Liver (tissue), 3 donors: ENCODE data around the gene QPCT.

Source experiments
- ATF3 ChIP-seq: IDR thresholded peaks from 2 replicates; pipeline ENCODE4 v1.6.1; 2016; ENCODE audit warnings: antibody characterized with exemption
- EGR1 ChIP-seq, 2 donors: IDR thresholded peaks; 2 replicates each; pipeline ENCODE4 v1.6.1; 2016 to 2018; ENCODE audit warnings: antibody characterized with exemption in 2 of 2, low read depth in 2 of 2
- HNF4A ChIP-seq, 2 donors: conservative IDR thresholded peaks; 2 replicates each; pipeline ENCODE4 v1.6.1; 2016; ENCODE audit warnings: antibody characterized with exemption in 2 of 2, mild to moderate bottlenecking in 2 of 2
- JUND ChIP-seq, 2 donors: IDR thresholded peaks; 2 replicates each; pipeline ENCODE4 v1.6.1; 2016; ENCODE audit warnings: antibody characterized with exemption in 2 of 2
- RAD21 ChIP-seq, 2 donors: IDR thresholded peaks; 2 replicates each; pipeline ENCODE4 v1.6.1; 2016; ENCODE audit warnings: antibody characterized with exemption in 2 of 2, mild to moderate bottlenecking in 2 of 2
- YY1 ChIP-seq: IDR thresholded peaks from 2 replicates; pipeline ENCODE4 v1.6.1; 2016; ENCODE audit warnings: antibody characterized with exemption, mild to moderate bottlenecking
- TF ChIP-seq, protein P1 (sequence below): fragments of 150-350 bp; IDR thresholded peaks from 2 replicates; pipeline ENCODE4 v1.5.1; 2017; ENCODE audit warnings: improper control_type of control experiment, low read depth, low read length; ENCODE audit not compliant: missing input control
- TF ChIP-seq, protein P2 (sequence below): IDR thresholded peaks from 2 replicates; pipeline ENCODE4 v1.6.1; 2016; ENCODE audit warnings: antibody characterized with exemption, mild to moderate bottlenecking
- TF ChIP-seq, protein P3 (sequence below): IDR thresholded peaks from 2 replicates; pipeline ENCODE4 v1.6.1; 2016; ENCODE audit warnings: antibody characterized with exemption
- TF ChIP-seq, protein P4 (sequence below): IDR thresholded peaks from 2 replicates; pipeline ENCODE4 v1.6.1; 2016; ENCODE audit warnings: antibody characterized with exemption
- donor health status: healthy.
- donor health status: healthy.

DNA sequence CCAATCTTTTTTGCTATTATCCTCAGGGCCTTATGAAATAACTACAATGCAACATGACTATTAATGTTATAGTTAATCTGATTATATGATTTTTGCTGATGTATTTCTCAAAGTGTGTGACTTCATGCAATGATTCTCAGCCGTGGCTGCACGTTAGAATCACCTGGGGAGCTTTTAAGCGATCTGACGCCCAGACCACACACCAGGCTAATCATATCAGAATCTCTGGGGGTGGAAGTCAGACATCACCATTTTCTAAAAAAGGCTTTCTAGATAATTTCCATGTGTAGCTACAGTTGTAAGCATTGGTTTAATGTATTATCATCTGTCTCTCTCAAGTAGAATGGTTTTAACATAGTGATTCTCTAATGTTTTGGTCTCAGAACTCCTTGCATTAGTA, 5.5 kb upstream of the QPCT start:
- TF ChIP-seq, protein P1, sequence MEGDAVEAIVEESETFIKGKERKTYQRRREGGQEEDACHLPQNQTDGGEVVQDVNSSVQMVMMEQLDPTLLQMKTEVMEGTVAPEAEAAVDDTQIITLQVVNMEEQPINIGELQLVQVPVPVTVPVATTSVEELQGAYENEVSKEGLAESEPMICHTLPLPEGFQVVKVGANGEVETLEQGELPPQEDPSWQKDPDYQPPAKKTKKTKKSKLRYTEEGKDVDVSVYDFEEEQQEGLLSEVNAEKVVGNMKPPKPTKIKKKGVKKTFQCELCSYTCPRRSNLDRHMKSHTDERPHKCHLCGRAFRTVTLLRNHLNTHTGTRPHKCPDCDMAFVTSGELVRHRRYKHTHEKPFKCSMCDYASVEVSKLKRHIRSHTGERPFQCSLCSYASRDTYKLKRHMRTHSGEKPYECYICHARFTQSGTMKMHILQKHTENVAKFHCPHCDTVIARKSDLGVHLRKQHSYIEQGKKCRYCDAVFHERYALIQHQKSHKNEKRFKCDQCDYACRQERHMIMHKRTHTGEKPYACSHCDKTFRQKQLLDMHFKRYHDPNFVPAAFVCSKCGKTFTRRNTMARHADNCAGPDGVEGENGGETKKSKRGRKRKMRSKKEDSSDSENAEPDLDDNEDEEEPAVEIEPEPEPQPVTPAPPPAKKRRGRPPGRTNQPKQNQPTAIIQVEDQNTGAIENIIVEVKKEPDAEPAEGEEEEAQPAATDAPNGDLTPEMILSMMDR: no peak
- TF ChIP-seq, protein P2, sequence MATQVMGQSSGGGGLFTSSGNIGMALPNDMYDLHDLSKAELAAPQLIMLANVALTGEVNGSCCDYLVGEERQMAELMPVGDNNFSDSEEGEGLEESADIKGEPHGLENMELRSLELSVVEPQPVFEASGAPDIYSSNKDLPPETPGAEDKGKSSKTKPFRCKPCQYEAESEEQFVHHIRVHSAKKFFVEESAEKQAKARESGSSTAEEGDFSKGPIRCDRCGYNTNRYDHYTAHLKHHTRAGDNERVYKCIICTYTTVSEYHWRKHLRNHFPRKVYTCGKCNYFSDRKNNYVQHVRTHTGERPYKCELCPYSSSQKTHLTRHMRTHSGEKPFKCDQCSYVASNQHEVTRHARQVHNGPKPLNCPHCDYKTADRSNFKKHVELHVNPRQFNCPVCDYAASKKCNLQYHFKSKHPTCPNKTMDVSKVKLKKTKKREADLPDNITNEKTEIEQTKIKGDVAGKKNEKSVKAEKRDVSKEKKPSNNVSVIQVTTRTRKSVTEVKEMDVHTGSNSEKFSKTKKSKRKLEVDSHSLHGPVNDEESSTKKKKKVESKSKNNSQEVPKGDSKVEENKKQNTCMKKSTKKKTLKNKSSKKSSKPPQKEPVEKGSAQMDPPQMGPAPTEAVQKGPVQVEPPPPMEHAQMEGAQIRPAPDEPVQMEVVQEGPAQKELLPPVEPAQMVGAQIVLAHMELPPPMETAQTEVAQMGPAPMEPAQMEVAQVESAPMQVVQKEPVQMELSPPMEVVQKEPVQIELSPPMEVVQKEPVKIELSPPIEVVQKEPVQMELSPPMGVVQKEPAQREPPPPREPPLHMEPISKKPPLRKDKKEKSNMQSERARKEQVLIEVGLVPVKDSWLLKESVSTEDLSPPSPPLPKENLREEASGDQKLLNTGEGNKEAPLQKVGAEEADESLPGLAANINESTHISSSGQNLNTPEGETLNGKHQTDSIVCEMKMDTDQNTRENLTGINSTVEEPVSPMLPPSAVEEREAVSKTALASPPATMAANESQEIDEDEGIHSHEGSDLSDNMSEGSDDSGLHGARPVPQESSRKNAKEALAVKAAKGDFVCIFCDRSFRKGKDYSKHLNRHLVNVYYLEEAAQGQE: no peak
- TF ChIP-seq RAD21 (IDR thresholded peaks at IDR 0.05) (no peak), EGR1 (IDR thresholded peaks at IDR 0.05; ENCODE audit: low read depth in 2 of 2) (no peak), ATF3 (no peak), YY1 (no peak), HNF4A (conservative IDR thresholded peaks at IDR 0.05) (no peak), JUND (IDR thresholded peaks at IDR 0.05) (no peak)
- TF ChIP-seq, protein P3, sequence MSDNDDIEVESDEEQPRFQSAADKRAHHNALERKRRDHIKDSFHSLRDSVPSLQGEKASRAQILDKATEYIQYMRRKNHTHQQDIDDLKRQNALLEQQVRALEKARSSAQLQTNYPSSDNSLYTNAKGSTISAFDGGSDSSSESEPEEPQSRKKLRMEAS: no peak
- TF ChIP-seq, protein P4, sequence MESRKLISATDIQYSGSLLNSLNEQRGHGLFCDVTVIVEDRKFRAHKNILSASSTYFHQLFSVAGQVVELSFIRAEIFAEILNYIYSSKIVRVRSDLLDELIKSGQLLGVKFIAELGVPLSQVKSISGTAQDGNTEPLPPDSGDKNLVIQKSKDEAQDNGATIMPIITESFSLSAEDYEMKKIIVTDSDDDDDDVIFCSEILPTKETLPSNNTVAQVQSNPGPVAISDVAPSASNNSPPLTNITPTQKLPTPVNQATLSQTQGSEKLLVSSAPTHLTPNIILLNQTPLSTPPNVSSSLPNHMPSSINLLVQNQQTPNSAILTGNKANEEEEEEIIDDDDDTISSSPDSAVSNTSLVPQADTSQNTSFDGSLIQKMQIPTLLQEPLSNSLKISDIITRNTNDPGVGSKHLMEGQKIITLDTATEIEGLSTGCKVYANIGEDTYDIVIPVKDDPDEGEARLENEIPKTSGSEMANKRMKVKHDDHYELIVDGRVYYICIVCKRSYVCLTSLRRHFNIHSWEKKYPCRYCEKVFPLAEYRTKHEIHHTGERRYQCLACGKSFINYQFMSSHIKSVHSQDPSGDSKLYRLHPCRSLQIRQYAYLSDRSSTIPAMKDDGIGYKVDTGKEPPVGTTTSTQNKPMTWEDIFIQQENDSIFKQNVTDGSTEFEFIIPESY: no peak
